Body of pancreas (tissue), 4 donors: Measurements from ENCODE around the gene ZNF341. TPM values are rescaled to one million over a fixed set of nuclear protein-coding genes. Genes with fewer than 3 reads are reported as not detected.

ENCODE experiments used
- ATAC-seq: fragments of 150-250 bp; one replicate; pipeline ENCODE4 v1.9.1; 2016
- DNase-seq, 4 donors: peaks; one replicate each; pipeline ENCODE4 v3.0.0-alpha.2; 2019
- H3K27ac ChIP-seq, 4 donors: fragments of 200-600 bp; sonication (generic); 1 replicate in 3 of 4; 2 replicates in 1 of 4; pipeline versions ENCODE4 v1.5.1 to v1.6.1; 2016 to 2019; ENCODE audit warnings: mild to moderate bottlenecking in 1 of 4, mixed read lengths in 1 of 4, moderate library complexity in 1 of 4
- H3K27me3 ChIP-seq, 2 donors: fragments of 200-600 bp; sonication (generic); one replicate each; pipeline ENCODE4 v1.6.0; 2016; ENCODE audit warnings: mild to moderate bottlenecking in 1 of 2
- H3K36me3 ChIP-seq, 2 donors: fragments of 200-600 bp; sonication (generic); replicated peaks in 1 of 2; 2 replicates each; pipeline ENCODE4 v1.5.1; 2016; ENCODE audit warnings: low read depth in 2 of 2; ENCODE audit not compliant: insufficient read depth in 1 of 2
- H3K4me1 ChIP-seq: fragments of 200-600 bp; sonication (generic); one replicate; pipeline ENCODE4 v1.6.0; 2016
- H3K4me3 ChIP-seq, 2 donors: fragments of 200-600 bp; sonication (generic); 1 replicate in 1 of 2; 2 replicates in 1 of 2; pipeline ENCODE4 v1.5.1; 2016 to 2019
- H3K9me3 ChIP-seq, 3 donors: fragments of 200-600 bp; sonication (generic); 1 replicate in 2 of 3; 2 replicates in 1 of 3; pipeline ENCODE4 v1.5.1; 2016
- POLR2A ChIP-seq, 3 donors: fragments of 450-650 bp; IDR thresholded peaks; one replicate each; pipeline ENCODE4 v1.6.1; 2016; ENCODE audit warnings: antibody characterized with exemption in 3 of 3, mild to moderate bottlenecking in 2 of 3
- WGBS, 2 donors: methylation state at CpG; one replicate each; pipeline ENCODE4 v1.1.5; 2017; 5-methylcytosine and 5-hydroxymethylcytosine counted together
- intact Hi-C: fragments of 100-400 bp; cut with DNase I; formaldehyde crosslinking; loops from one replicate; pipeline ENCODE4 v1.15.1; 2023
- total RNA-seq, 2 donors: library from RNA; depleted of rRNA; stranded (reverse); fragments of >200 nt; gene quantifications; one replicate each; pipeline ENCODE4 v1.1.0, GENCODE V29; 2016
- TF ChIP-seq, protein P1 (sequence below), 7 experiments: fragments of 450-650 bp in 4 of 7; fragments of 200-600 bp in 3 of 7; sonication (generic) in 3 of 7; IDR thresholded peaks; one replicate each; pipeline ENCODE4 v1.5.1; 2016 to 2019; ENCODE audit warnings: antibody characterized with exemption in 7 of 7

ZNF341 gene
- total RNA-seq, 2 donors from 2014 or later, result 0.33 to 0.78 TPM

DNA sequence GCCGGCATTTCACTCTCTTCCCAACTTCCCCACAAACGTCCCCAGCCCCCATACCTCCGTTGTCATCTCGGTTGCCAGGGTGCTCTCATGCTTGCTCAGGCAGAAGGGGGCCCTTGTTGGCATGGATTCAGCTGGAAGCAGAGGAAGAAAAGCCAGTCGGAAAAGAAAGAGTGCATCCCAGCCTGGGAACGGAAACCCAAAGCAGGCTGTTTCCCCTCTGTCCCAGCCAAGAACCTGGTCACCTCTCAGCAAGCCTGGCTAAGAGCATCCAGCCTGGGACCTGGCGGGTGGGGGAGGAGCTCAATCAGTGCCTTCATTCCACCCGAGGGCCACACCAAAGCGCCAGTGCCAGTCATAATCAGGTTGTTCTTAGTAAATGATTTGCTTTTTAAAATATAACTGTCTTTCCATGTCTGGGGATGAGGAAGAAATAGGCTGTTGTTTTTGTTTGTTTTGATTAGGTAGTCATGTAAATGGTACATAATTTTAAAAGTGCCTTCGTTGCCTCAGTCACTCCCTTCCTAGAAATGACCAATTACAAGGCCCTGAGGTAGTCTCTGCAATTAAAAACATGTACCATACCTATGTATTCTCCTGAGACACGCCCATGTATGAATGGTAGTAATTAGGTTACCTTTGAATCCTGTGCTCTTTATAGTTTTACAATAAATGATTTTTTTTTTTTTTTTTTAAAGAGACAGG, 100.5 kb downstream of the ZNF341 start:
- Histone ChIP-seq H3K4me3 (no peak overlapping the region), H3K9me3 (no peaks in the 10 kb centered on the region), H3K36me3 (no peaks in the 10 kb centered on the region), H3K27me3 (no peaks in the 10 kb centered on the region), H3K4me1 (peaks cover 87% of the 10 kb centered on the region), H3K27ac (peak overlapping the region in 1 of 4 donors; percentile 1)
- TF ChIP-seq, protein P1, sequence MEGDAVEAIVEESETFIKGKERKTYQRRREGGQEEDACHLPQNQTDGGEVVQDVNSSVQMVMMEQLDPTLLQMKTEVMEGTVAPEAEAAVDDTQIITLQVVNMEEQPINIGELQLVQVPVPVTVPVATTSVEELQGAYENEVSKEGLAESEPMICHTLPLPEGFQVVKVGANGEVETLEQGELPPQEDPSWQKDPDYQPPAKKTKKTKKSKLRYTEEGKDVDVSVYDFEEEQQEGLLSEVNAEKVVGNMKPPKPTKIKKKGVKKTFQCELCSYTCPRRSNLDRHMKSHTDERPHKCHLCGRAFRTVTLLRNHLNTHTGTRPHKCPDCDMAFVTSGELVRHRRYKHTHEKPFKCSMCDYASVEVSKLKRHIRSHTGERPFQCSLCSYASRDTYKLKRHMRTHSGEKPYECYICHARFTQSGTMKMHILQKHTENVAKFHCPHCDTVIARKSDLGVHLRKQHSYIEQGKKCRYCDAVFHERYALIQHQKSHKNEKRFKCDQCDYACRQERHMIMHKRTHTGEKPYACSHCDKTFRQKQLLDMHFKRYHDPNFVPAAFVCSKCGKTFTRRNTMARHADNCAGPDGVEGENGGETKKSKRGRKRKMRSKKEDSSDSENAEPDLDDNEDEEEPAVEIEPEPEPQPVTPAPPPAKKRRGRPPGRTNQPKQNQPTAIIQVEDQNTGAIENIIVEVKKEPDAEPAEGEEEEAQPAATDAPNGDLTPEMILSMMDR (IDR thresholded peaks at IDR 0.05), result no peak
- TF ChIP-seq POLR2A (IDR thresholded peaks at IDR 0.05), result no peak
- no peak for ATAC-seq
- 41 to 42% methylated on average over 11 of the region's 11 CpGs for WGBS, 2 donors
- DNase-seq, result peak; percentile 11 to 37 (median 25)
- intact Hi-C loops, result no loop called here

DNA sequence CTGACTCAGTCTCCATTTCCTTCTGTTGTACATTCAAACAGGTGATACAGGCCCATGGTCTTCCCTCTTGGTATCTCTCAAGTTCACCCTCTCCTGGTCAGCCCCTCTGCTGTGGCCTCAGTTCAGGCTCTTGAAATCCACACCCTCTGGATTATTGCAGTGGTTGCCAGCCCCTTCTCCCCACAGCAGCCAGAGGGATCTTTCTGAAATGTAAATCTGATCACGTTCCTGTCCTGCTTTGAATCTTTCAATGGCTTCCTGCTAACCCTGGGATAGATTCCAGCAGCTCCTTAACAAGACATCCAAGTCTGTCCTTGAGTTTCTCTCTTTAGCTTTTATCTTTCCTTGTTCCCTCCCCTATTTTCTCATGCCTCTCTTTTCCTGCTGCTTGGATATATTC, 101.5 kb downstream of the ZNF341 start:
- H3K27ac ChIP-seq, result no peak overlapping the region
- intact Hi-C loops, result no loop called here
- TF ChIP-seq, protein P1 (IDR thresholded peaks at IDR 0.05), result no peak
- TF ChIP-seq POLR2A (IDR thresholded peaks at IDR 0.05), result no peak
- no peaks in the 10 kb centered on the region for H3K9me3 ChIP-seq
- WGBS, 2 donors, result 4 to 32% methylated on average over 1 of the region's 1 CpG
- ATAC-seq (no peak), DNase-seq (no peak)
- H3K4me1 ChIP-seq, result peaks cover 85% of the 10 kb centered on the region
- no peak overlapping the region for H3K4me3 ChIP-seq
- H3K36me3 ChIP-seq, result no peaks in the 10 kb centered on the region
- no peaks in the 10 kb centered on the region for H3K27me3 ChIP-seq

DNA sequence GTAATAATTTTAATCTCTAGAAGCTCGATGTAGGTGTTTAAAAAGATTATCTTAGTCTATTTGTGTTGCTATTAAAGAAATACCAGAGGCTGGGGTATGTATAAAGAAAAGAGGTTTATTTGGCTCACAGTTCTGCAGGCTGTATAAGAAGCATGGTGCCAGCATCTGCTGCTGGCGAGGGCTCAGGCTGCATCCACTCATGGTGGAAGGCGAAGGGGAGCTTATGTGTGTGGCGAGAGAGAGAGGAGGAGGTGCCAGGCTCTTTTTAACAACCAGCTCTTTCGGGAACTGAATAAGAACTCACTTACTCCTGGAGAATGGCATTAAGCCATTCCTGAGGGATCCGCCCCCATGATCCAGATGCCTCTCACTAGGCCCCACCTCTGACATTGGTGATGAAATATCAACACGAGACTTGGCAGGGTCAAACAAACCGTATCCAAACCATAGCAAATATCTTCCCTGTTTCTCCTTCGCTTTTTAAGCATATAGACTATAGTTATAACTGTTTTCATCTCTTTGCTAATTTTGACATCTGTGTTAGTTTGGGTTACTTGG, 103.9 kb downstream of the ZNF341 start:
- Histone ChIP-seq H3K27ac (no peak overlapping the region), H3K9me3 (no peaks in the 10 kb centered on the region), H3K36me3 (no peaks in the 10 kb centered on the region), H3K27me3 (no peaks in the 10 kb centered on the region), H3K4me3 (no peak overlapping the region), H3K4me1 (peaks cover 85% of the 10 kb centered on the region)
- DNase-seq, result peak in 2 of 4 donors; percentile 38 to 44
- ATAC-seq, result no peak
- 62 to 73% methylated on average over 9 of the region's 9 CpGs for WGBS, 2 donors
- intact Hi-C loops, result no loop called here
- TF ChIP-seq, protein P1 (IDR thresholded peaks at IDR 0.05), result no peak
- no peak for TF ChIP-seq POLR2A (IDR thresholded peaks at IDR 0.05)

DNA sequence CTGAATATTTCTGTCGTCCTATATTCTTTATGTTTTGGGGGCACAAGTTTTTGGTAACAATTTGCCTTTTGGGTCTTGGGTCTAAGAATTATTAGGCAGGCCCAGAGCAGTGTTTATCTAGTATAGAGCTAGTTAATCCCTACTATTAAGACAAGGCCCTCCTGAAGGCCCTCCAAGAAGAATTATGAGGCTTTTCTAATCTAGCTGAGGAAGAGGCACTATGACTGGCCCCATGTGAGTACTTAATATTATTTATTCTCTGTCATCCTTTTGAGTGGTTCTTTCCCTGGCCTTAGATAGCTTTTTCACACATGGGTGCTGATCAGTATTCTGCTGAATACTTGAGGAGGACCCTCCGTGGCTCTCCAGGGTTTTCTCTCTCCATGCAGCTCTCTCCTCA, 104.5 kb downstream of the ZNF341 start:
- no peak for DNase-seq
- 82 to 95% methylated on average over 2 of the region's 2 CpGs for WGBS, 2 donors
- Histone ChIP-seq H3K9me3 (no peaks in the 10 kb centered on the region), H3K27ac (no peak overlapping the region), H3K27me3 (no peaks in the 10 kb centered on the region), H3K4me1 (peaks cover 85% of the 10 kb centered on the region), H3K4me3 (no peak overlapping the region), H3K36me3 (no peaks in the 10 kb centered on the region)
- intact Hi-C loops, result no loop called here
- ATAC-seq, result no peak
- TF ChIP-seq POLR2A (IDR thresholded peaks at IDR 0.05), result no peak
- TF ChIP-seq, protein P1 (IDR thresholded peaks at IDR 0.05), result no peak
